ENCODE data around the gene ALG14.
"Not testable (repeated sequence)": the region's sequence is repeated elsewhere in the genome, so short reads cannot be mapped to it uniquely, and the experiment has no call there.

Gene ALG14

DNA sequence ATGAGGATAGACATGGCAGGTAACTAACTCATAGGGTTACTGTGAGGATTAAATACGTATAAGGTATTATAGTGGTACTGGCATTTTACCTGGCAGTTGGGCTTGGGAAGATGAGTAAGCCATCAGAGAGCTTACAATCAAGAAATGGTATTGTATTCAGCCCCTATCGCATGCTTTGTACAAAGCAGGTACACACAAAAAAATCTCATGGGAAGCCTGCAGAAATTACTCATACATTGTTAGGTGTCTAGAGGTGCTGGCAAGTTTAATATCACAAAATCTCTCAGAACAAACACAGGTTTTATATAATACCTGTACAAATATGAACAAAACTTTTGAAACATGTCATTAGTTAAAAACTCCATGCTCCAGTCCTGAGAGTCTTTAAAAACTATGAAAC is 74.0 kb downstream of the ALG14 start:
- TF ChIP-seq CTCF (conservative IDR thresholded peaks at IDR 0.05; ENCODE audit: low read depth, low read length), result no peak
- DNase-seq (ENCODE audit: low read depth), result no peak
- no peak overlapping the region for H3K4me3 ChIP-seq (ENCODE audit: low read length)

GRCh38 chr1:94998114-94998513 is 74.6 kb downstream of the ALG14 start:
- no peak for TF ChIP-seq CTCF (conservative IDR thresholded peaks at IDR 0.05; ENCODE audit: low read depth, low read length)
- no peak for DNase-seq (ENCODE audit: low read depth)
- H3K4me3 ChIP-seq (ENCODE audit: low read length), result no peak overlapping the region

DNA sequence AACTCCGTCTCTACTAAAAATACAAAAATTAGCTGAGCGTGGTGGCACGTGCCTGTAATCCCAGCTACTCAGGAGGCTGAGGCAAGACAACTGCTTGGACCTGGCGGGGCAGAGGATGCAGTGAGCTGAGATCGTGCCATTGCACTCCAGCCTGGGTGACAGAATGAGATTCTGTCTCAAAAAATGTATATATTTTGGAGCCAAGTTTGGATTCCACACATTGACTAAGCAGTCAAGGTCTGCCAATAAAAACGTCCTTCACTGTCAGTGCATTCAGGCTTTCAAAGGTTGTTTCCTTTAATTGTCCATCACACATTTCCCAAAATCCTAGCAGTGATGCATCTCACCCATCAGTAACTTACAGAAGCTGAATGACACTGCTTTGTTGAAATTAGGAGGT is 77.2 kb downstream of the ALG14 start:
- DNase-seq (ENCODE audit: low read depth); H3K4me3 ChIP-seq (ENCODE audit: low read length): not testable (repeated sequence)

GRCh38 chr1:94994805-94995204 is 77.9 kb downstream of the ALG14 start:
- no peak for DNase-seq (ENCODE audit: low read depth)
- no peak overlapping the region for H3K4me3 ChIP-seq (ENCODE audit: low read length)
- no peak for TF ChIP-seq CTCF (conservative IDR thresholded peaks at IDR 0.05; ENCODE audit: low read depth, low read length)

DNA sequence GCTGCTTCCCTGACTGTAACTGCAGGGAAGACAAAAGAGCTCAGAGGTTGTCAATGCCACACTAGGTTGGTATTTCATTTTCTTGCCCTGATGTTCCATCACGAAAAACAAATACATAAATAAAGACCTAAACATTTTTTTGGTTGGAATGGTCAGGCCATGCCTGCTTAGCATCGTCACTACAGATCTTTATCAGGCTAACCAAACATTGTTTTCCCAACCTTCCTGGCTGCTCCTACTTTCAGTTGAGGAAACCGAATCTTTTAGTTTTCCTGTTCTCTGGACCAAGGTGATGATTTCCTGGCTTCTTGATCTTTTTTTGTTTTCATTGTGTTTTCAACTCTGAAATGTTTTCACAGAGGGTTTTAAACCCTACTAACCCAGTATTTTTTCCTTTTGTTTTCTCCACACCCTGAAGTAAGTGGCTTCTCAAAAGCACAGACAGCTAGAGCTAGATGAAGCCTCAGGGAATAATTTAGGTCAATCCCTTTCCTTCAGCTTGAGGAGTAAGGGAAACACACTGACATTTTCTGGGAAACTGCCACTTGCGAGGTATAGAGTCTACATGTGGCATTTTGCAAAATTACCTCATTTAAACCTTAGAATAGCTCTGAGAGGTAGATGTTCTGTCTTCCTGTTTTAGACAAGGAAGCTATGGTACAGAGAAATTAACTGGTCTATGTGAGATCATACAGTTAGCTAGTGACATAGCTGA is 78.7 kb downstream of the ALG14 start:
- H3K4me3 ChIP-seq (ENCODE audit: low read length), result no peak overlapping the region
- DNase-seq (ENCODE audit: low read depth), result no peak
- no peak for TF ChIP-seq CTCF (conservative IDR thresholded peaks at IDR 0.05; ENCODE audit: low read depth, low read length)

DNA sequence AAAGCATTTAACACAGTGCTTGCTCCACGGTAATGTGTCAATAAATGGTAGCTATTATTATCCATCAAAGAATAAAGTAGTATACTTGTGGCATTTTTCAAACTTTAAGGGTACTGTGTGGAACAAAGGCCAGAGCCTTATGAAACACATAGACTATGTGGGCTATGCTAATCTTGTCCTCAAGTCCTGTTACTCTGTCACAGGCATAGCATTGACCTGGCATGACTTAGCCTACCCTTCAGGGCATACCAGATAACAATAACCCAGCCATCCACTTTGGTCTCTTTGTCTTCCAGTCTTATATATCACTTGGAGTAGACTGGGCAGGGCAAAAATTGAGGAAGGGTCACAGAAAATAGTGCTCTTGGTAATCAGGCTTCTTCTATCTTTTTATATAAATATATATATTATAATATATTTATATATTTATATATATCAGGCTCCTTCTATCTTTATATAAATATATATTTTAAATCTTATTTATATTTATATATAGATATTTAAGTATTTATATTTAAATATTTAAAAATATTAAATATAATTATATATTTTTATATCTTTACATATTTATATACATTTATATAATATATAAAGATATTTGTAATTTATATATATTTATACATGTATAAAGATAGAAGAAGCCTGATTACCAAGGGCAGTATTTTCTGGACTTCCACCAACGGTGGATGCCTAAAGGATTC is 79.7 kb downstream of the ALG14 start:
- TF ChIP-seq CTCF (conservative IDR thresholded peaks at IDR 0.05; ENCODE audit: low read depth, low read length), result no peak
- no peak overlapping the region for H3K4me3 ChIP-seq (ENCODE audit: low read length)

DNA sequence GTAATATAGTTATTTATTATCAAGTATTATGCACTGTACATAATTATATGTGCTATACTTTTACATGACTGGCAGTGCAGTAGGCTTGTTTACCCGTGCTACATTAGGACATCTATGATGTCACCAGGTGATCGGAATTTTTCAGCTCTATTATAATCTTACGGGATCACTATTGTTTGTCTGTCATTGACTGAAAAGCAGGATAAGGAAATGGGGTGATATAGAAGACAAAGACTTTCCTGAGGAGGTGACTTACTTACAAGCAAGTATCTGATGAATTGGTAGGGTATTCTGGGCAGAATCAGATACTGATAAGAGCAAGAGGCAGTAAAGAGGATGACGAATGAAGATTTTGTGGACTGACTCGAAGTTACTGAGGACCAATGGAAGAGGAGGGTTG is 80.6 kb downstream of the ALG14 start:
- TF ChIP-seq CTCF (conservative IDR thresholded peaks at IDR 0.05; ENCODE audit: low read depth, low read length), result no peak
- H3K4me3 ChIP-seq (ENCODE audit: low read length), result no peak overlapping the region
- DNase-seq (ENCODE audit: low read depth), result no peak

More for the DNA sequence above, 79.7 kb downstream of the ALG14 start:
- no peak for DNase-seq (ENCODE audit: low read depth)
